DOHH2 (cell line): ENCODE measurements around the gene SLC26A8.

ENCODE experiments used
- H3F3A ChIP-seq: fragments of 200-600 bp; sonication (generic), shearing (Covaris generic); 2 replicates; pipeline ENCODE4 v1.6.0; 2016; ENCODE audit warnings: antibody characterized with exemption, mild to moderate bottlenecking; ENCODE audit not compliant: control insufficient read depth, insufficient read depth
- H3K27ac ChIP-seq: fragments of 200-600 bp; sonication (generic); 2 replicates; pipeline ENCODE4 v1.5.1; 2014; ENCODE audit warnings: low read depth, mild to moderate bottlenecking, low read length, moderate library complexity
- H3K27me3 ChIP-seq: fragments of 200-600 bp; sonication (generic); 2 replicates; pipeline ENCODE4 v1.6.1; 2014; ENCODE audit warnings: mild to moderate bottlenecking, low read length, mixed read lengths; ENCODE audit not compliant: control insufficient read depth
- H3K36me3 ChIP-seq: fragments of 200-600 bp; sonication (generic); 2 replicates; pipeline ENCODE4 v1.6.1; 2014; ENCODE audit warnings: mild to moderate bottlenecking, low read length, moderate library complexity, mixed read lengths; ENCODE audit not compliant: control insufficient read depth
- H3K4me1 ChIP-seq: fragments of 200-600 bp; sonication (generic); 2 replicates; pipeline ENCODE4 v1.6.1; 2014; ENCODE audit warnings: mild to moderate bottlenecking, low read length, mixed read lengths; ENCODE audit not compliant: control insufficient read depth
- H3K4me2 ChIP-seq: fragments of 200-600 bp; sonication (generic); 2 replicates; pipeline ENCODE4 v1.6.0; 2014; ENCODE audit warnings: mild to moderate bottlenecking, low read length, moderate library complexity
- H3K4me3 ChIP-seq: fragments of 200-600 bp; sonication (generic); 2 replicates; pipeline ENCODE4 v1.5.1; 2014; ENCODE audit warnings: mild to moderate bottlenecking, low read length, mixed read lengths
- H3K79me2 ChIP-seq: fragments of 200-600 bp; sonication (generic); 2 replicates; pipeline ENCODE4 v1.6.1; 2014; ENCODE audit warnings: mild to moderate bottlenecking, low read length, mixed read lengths; ENCODE audit not compliant: control insufficient read depth
- H3K9me2 ChIP-seq: fragments of 200-600 bp; sonication (generic); replicated peaks from 2 replicates; pipeline ENCODE4 v1.6.1; 2014; ENCODE audit warnings: mild to moderate bottlenecking, low read length, mixed read lengths; ENCODE audit not compliant: control insufficient read depth
- H3K9me3 ChIP-seq: fragments of 200-600 bp; sonication (generic); 2 replicates; pipeline ENCODE4 v1.6.1; 2014; ENCODE audit warnings: antibody characterized with exemption, low read length, mixed read lengths; ENCODE audit not compliant: control insufficient read depth, insufficient read depth
- H4K20me1 ChIP-seq: fragments of 200-600 bp; sonication (generic); 2 replicates; pipeline ENCODE4 v1.6.0; 2014; ENCODE audit warnings: low read depth, mild to moderate bottlenecking, antibody characterized with exemption, low read length, moderate library complexity; ENCODE audit not compliant: control insufficient read depth, insufficient read depth
- CTCF ChIP-seq: fragments of 200-600 bp; sonication (generic); IDR thresholded peaks from one replicate; pipeline ENCODE4 v1.5.1; 2014; ENCODE audit warnings: antibody characterized with exemption, mild to moderate bottlenecking, low read depth, low read length; ENCODE audit not compliant: poor library complexity, severe bottlenecking
- EZH2phosphoT487 ChIP-seq: fragments of 200-600 bp; sonication (generic); IDR thresholded peaks from 2 replicates; pipeline ENCODE4 v1.6.1; 2017; ENCODE audit warnings: borderline replicate concordance, mild to moderate bottlenecking, antibody characterized with exemption, low read length, moderate library complexity, mixed read lengths

SLC26A8 gene

GRCh38 chr6:36032261-36032660, 7.8 kb upstream of the SLC26A8 start:
- no peaks in the 10 kb centered on the region; the same call in 1 of the 2 replicates for H4K20me1 ChIP-seq
- H3F3A ChIP-seq, result no peaks in the 10 kb centered on the region
- no peaks in the 10 kb centered on the region for H3K27me3 ChIP-seq
- TF ChIP-seq CTCF, result no peak
- no peak for TF ChIP-seq EZH2phosphoT487
- no peak overlapping the region for H3K27ac ChIP-seq
- peaks cover 13% of the 10 kb centered on the region for H3K36me3 ChIP-seq
- peaks cover 96% of the 10 kb centered on the region for H3K79me2 ChIP-seq
- peaks cover 28% of the 10 kb centered on the region for H3K4me1 ChIP-seq
- no peaks in the 10 kb centered on the region for H3K9me2 ChIP-seq
- H3K4me2 ChIP-seq, result 0 out of 2 replicates have a peak overlapping the region, but pooled peaks have one; percentile 3
- no peak overlapping the region for H3K4me3 ChIP-seq
- H3K9me3 ChIP-seq, result no peaks in the 10 kb centered on the region

- no peaks in the 10 kb centered on the region for H3K9me3 ChIP-seq
- H3K27me3 ChIP-seq, result peaks cover 16% of the 10 kb centered on the region
- H3K9me2 ChIP-seq, result no peaks in the 10 kb centered on the region
- H3K27ac ChIP-seq, result no peak overlapping the region
- peaks cover 28% of the 10 kb centered on the region for H3K4me1 ChIP-seq
- peaks cover 13% of the 10 kb centered on the region for H3K36me3 ChIP-seq
- H3K4me3 ChIP-seq, result peak overlapping the region; percentile 100
- H4K20me1 ChIP-seq, result no peaks in the 10 kb centered on the region; the same call in 1 of the 2 replicates
- no peak for TF ChIP-seq CTCF
- no peak for TF ChIP-seq EZH2phosphoT487
- H3K4me2 ChIP-seq, result peak overlapping the region; percentile 80
- H3K79me2 ChIP-seq, result peaks cover 68% of the 10 kb centered on the region
- no peaks in the 10 kb centered on the region for H3F3A ChIP-seq
These were observed 5.0 kb upstream of the SLC26A8 start for GRCh38 chr6:36029464-36029863.

GRCh38 chr6:36028877-36029324, 4.5 kb upstream of the SLC26A8 start:
- peaks cover 63% of the 10 kb centered on the region for H3K79me2 ChIP-seq
- peaks cover 21% of the 10 kb centered on the region for H3K27me3 ChIP-seq
- H3K4me3 ChIP-seq, result peak overlapping the region; percentile 100
- peak overlapping the region; percentile 52 for H3K27ac ChIP-seq
- H3K36me3 ChIP-seq, result peaks cover 13% of the 10 kb centered on the region
- H3F3A ChIP-seq, result no peaks in the 10 kb centered on the region
- H3K9me2 ChIP-seq, result no peaks in the 10 kb centered on the region
- TF ChIP-seq EZH2phosphoT487 (no peak), CTCF (no peak)
- no peaks in the 10 kb centered on the region; the same call in 1 of the 2 replicates for H4K20me1 ChIP-seq
- peaks cover 31% of the 10 kb centered on the region for H3K4me1 ChIP-seq
- peak overlapping the region; percentile 80 for H3K4me2 ChIP-seq
- H3K9me3 ChIP-seq, result no peaks in the 10 kb centered on the region
